Stimulated activated CD4-positive, alpha-beta T cell treated with anti-CD3 and anti-CD28 coated beads, TNF-alpha, amount 100 ng/mL, for 4 hours (primary cell): ENCODE data around the gene IMP4.

ENCODE experiments used
- DNase-seq, 3 experiments: peaks; one replicate each; pipeline ENCODE4 v3.0.0-alpha.2; 2020; ENCODE audit warnings: low read depth in 3 of 3

Gene IMP4

DNA sequence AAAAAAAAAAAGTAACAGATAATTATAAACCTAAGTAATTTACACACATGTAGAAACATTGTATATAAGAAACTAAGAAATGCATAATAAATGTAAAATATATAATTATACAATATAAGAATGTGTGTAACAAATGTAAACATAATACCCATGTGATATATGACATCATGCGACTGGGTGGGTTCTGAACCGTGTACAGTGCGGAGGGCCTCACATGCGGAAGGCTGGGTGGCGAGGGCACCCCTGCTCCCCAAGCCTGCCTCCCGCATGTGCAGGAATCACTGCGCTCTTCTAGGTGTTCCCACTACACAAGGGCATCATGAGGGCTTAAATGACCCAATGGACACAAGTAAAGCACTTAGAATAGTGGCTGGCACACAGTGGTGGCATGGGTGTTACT, 15.2 kb downstream of the IMP4 start:
- DNase-seq, result no peak

DNA sequence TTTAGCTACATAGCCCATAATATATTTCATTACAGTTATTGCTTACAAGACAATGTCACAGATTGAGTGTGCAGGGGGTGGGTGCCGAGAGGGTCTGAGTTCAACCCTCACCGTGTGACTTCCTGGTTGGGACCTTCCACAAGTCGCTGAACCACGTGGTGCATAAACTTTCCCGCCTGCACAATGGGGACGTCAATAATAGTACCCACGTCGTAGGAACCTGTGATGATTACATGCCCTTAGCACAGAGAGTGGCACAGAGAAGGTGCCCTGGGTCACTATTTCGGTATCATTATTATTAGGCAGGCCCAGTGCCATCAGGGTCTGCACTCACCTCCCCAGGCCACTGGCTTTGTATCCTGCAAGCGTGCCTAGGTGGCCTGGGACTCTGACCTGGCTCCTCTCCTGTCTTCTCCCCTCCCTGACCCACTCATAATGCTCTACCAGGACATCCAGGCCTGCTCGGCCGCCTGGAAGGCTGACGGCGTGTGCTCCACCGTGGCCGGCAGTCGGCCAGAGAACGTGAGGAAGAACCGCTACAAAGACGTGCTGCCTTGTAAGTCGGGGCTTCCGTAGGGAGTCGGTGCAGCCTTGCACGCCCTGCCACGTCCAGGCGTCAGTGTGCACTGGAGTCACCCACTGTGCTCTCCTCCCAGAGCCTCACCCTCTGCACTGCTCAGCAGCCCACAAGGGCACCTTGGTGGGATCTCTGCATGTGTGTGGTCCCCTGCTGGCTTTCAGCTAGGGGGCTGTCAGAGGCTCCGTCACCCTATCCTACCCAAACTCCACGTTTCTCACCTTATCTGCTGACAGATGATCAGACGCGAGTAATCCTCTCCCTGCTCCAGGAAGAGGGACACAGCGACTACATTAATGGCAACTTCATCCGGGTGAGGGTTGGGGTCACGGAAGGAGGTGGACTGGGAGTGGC, 16.0 kb downstream of the IMP4 start:
- DNase-seq, result no peak

DNA sequence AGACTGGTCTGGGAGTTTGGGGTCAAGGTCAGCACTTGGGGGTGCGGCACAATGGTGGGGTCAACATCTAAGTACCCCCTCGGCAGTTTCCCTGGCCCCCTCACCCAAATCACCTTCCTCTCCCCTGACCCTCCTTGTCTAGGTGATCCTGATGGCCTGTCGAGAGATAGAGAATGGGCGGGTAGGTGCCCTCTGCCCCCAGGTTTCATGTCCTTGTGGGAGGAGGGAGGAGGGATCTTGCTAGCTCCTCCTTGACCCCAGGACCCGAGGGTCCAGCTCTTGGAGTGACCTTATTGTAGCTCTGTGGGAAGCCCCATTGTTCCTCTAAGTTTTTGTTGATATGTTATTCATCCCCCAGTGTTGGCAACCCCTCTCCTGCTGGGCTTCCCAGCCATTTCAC, 16.8 kb downstream of the IMP4 start:
- no peak for DNase-seq

DNA sequence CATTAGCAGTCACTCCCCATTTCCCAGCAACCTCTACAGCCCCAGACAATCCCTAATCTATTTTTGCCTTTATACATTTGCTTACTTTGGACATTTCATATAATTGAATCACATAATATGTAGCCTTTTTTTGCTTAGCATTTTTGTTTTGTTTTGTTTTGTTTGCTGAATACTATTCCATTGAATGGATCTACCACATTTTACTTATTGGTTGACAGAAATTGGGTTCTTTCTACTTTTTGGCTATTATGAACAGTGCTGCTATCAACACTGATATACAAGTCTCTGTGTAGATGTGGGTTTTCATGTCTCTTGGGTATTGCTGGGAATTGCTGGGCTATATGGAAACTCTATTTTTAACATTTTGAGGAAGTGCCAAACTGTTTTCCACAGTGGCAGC, 20.8 kb downstream of the IMP4 start:
- no peak for DNase-seq

DNA sequence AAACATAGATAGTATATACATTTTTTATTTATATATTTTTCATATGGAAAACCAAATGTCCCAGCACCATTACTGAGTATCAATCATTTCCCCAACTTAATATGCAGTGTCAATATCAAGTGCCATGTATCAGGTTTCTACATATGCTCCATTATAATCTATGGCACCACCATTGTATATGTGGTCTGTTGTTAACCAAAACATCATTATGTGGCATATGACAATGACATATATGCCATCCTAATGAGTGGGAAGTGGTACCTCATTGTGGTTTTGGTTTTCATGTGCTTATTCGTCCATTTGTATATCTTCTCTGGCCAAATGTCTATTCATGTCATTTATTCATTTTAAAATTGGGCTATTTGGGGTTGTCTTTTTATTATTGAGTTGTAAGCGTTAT, 22.4 kb downstream of the IMP4 start:
- DNase-seq, result no peak

DNA sequence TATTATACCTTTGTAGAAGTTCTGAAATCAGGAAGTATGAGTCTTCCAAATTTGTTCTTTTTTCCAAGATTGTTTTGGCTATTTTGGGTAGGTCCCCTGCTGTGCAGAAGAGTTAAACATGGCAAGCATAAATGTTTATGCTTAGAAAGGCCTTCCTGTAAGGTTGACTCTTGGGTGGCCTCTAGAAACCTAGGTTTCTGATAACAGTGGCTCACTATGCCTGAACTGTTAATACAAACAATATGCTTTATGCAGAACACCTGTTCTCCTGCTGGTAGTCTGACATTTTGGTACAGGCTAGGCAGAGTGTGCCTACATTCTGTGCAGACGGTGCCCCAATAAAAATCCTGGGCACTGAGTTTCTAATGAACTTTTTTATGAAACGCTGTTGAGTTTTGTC, 23.3 kb downstream of the IMP4 start:
- no peak for DNase-seq

DNA sequence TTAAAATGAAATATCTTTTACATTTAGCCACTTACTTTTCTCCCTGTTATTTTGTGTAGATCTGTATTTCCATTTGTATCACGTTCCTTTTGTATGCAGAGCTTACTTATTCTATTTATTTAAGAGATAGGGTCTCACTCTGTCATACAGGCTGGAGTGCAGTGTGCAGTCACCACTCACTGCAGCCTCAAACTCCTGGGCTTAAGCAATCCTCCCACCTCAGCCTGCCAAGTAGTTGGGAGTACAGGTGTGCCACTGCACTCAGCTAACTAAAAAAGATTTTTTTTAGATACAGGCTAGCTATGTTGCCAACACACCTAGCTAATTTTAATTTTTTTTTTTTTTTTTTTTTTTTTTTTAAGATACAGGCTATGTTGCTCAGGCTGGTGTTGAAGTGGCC, 24.0 kb downstream of the IMP4 start:
- no peak for DNase-seq

GRCh38 chr2:130368786-130369185, 26.1 kb downstream of the IMP4 start:
- no peak for DNase-seq

GRCh38 chr2:130369311-130369964, 26.7 kb downstream of the IMP4 start:
- DNase-seq, result no peak

GRCh38 chr2:130369965-130370341, 27.3 kb downstream of the IMP4 start:
- no peak for DNase-seq

GRCh38 chr2:130370490-130370889, 27.8 kb downstream of the IMP4 start:
- DNase-seq, result no peak

DNA sequence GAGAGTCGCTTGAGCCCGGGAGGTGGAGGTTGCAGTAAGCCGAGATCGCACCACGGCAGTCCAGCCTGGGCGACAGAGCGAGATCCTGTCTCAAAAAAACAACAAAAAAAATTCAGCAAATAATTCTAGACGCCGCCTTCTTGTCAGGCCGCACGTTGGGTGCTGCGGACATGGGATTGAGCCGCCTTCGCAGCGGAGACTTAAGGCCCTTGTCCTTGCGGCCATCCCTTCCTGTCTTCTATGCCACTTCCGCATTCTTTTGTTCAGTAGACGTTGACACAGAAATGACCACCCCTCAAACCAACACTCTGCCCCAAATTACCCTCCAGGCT, 29.0 kb downstream of the IMP4 start:
- no peak for DNase-seq

DNA sequence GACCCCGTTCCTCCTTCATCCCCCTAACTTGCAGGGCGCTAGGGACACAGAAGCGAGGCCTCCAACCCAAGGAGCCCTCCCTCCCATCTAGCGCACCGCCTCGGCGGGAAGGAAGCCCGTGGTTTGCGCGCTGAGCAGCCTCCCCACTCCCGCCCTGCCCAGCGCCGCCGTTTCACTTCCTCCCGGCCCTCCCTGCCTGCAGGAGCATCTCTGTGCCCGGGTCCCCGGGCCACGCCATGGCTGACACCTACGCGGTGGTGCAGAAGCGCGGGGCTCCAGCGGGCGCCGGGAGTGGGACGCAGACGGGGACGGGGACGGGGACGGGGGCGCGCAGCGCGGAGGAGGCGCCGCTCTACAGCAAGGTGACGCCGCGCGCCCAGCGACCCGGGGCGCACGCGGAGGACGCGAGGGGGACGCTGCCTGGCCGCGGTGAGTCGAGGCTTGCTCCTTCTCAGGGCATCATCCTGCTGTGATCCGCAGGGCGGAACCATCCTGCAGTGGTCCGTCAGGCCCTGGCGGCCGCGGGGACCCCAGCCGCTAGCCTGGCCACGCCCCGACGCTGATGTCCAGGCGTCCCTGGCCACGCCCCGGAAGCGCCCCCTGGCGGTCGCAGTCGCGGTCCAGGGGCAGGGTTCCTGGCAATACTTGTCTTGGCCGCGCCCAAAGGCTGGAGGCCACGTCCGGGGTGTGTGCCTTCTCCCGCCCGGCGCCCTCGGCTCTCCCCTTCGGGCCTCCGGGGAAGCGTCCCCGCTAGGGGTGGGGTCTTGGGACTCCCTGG, 29.5 kb downstream of the IMP4 start:
- DNase-seq, result peak; percentile 40 to 57 (median 41)

GRCh38 chr2:130372833-130373807, 30.4 kb downstream of the IMP4 start:
- no peak for DNase-seq

DNA sequence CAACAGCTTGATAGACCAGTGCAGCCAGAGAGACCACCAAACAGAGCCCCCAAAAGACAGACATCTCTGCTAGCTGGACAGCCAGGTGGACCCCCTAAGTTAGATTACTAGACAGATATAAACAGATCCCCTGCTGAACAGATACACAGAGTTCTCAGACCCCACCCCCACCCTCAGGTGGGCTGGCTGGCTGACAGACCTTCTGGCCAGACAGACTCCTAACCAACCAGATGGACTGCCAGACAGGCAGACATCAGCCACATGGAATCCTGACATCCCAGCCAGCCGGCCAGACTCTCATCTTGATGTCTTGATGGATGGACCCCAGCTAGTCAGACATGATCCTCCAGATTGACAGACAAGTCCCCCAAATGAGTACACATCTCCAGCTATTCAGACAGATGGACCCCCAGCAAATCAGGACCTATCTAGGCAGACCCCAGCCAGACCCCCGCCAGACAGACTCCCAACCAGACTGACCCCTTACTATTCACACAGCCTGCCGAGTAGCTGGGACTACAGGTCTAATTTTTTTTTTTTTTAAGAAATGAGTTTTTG, 31.2 kb downstream of the IMP4 start:
- no peak for DNase-seq

- DNase-seq, result no peak
Observed at GRCh38 chr2:130374587-130375290, 32.0 kb downstream of the IMP4 start.

GRCh38 chr2:130375291-130376266, 32.9 kb downstream of the IMP4 start:
- no peak for DNase-seq

DNA sequence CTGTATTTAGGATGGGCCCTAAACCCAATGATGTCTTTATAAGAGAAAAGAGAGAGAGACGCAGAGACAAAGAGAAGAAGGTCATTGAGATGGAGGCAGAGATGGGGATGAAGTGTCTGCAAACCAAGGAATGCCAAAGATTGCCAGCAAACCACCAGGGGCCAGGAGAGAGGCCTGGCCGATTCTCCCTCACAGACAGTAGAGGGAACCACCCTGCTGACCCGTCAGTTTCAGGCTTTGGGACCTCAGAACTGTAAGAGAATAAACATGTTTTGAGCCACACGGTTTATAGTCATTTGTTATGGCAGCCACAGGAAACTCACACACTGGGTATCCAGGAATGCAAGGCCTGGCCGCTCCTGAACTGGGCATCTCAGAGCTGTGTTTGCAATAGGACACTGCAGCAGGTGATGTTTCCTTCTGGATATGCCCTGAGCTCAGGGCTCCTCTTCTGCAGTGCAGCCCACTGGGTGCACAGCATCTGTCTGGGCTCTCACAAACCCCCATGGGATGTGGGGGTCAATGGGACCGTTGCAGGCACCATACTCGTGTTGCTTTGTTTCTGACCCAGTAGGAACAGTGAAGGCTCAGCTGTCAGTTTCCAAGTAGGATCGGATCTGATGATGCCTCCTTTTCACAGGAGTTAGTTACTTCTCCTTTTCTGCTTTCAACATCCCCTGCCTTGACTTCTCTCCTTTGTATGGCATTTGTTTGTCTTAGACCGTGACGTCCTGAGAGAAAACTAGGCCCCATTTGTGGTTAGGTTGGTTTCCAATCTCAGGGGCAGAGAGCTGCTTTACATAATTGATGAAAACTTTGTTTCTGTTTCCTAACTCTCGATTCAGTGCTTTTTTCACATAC, 34.0 kb downstream of the IMP4 start:
- no peak for DNase-seq
